ENCODE results near the gene DLL3.

GRCh38 chr19:39496063-39496462 is 2.7 kb upstream of the DLL3 start:
- TF ChIP-seq EZH2 (IDR thresholded peaks at IDR 0.05; ENCODE audit: insufficient read depth, poor library complexity, severe bottlenecking), result no peak
- TF ChIP-seq EZH2phosphoT487 (IDR thresholded peaks at IDR 0.05; ENCODE audit: insufficient read depth, low read depth), result no peak
